Breast epithelium (tissue), 4 donors: ENCODE data around the gene ZBTB34. TPM values are rescaled to one million over a fixed set of nuclear protein-coding genes. Genes with fewer than 3 reads are reported as not detected.

Experiments
- DNase-seq, 2 donors: peaks; one replicate each; pipeline ENCODE4 v3.0.0-alpha.2; 2019; ENCODE audit warnings: low spot score in 2 of 2
- H3K27ac ChIP-seq, 2 donors: fragments of 200-600 bp; sonication (generic) in 1 of 2; one replicate each; pipeline ENCODE4 v1.5.1; 2016 to 2019; ENCODE audit warnings: mild to moderate bottlenecking in 1 of 2
- H3K27me3 ChIP-seq, 2 donors: fragments of 200-600 bp; sonication (generic) in 1 of 2; one replicate each; pipeline versions ENCODE4 v1.5.1 to v1.6.0; 2017 to 2019; ENCODE audit warnings: control low read depth in 1 of 2, mild to moderate bottlenecking in 1 of 2
- H3K36me3 ChIP-seq: fragments of 200-600 bp; one replicate; pipeline ENCODE4 v1.5.1; 2019
- H3K4me1 ChIP-seq, 2 donors: fragments of 200-600 bp; sonication (generic); one replicate each; pipeline ENCODE4 v1.5.1; 2016 to 2019; ENCODE audit warnings: control low read depth in 1 of 2
- H3K4me3 ChIP-seq, 3 donors: fragments of 200-600 bp; sonication (generic); 1 replicate in 2 of 3; 2 replicates in 1 of 3; pipeline ENCODE4 v1.5.1; 2016 to 2019; ENCODE audit warnings: mild to moderate bottlenecking in 3 of 3, moderate library complexity in 2 of 3
- H3K9me3 ChIP-seq, 2 donors: fragments of 200-600 bp; sonication (generic) in 1 of 2; one replicate each; pipeline ENCODE4 v1.5.1; 2016 to 2019; ENCODE audit warnings: control low read depth in 1 of 2
- CTCF ChIP-seq, 3 donors: fragments of 450-650 bp; IDR thresholded peaks; one replicate each; pipeline ENCODE4 v1.5.1; 2016 to 2017; ENCODE audit warnings: antibody characterized with exemption in 3 of 3, mild to moderate bottlenecking in 3 of 3, moderate library complexity in 3 of 3
- POLR2A ChIP-seq: fragments of 450-650 bp; IDR thresholded peaks from one replicate; pipeline ENCODE4 v1.6.1; 2016; ENCODE audit warnings: antibody characterized with exemption, mild to moderate bottlenecking, moderate library complexity
- POLR2AphosphoS5 ChIP-seq, 3 donors: sonication (generic); formaldehyde crosslinking; IDR thresholded peaks; one replicate each; pipeline ENCODE4 v1.6.1; 2017; ENCODE audit warnings: antibody characterized with exemption in 3 of 3
- intact Hi-C: fragments of 100-400 bp; cut with DNase I; formaldehyde crosslinking; loops from one replicate; pipeline ENCODE4 v1.15.1; 2023; ENCODE audit warnings: low total_unique reads
- total RNA-seq, 3 donors: library from RNA; depleted of rRNA; stranded (reverse); fragments of >200 nt; gene quantifications; one replicate each; pipeline ENCODE4 v1.1.0, GENCODE V29; 2016

Gene ZBTB34
- total RNA-seq, 3 donors from 2014 or later = 9.2 to 13.9 (median 12.2) TPM

GRCh38 chr9:126852086-126852688, 8.3 kb upstream of the ZBTB34 start:
- no peak for TF ChIP-seq CTCF (IDR thresholded peaks at IDR 0.05)

GRCh38 chr9:126853667-126854066, 6.8 kb upstream of the ZBTB34 start:
- Histone ChIP-seq H3K27me3 (no peaks in the 10 kb centered on the region), H3K4me1 (no peaks in the 10 kb centered on the region), H3K9me3 (no peaks in the 10 kb centered on the region), H3K27ac (no peak overlapping the region), H3K36me3 (no peaks in the 10 kb centered on the region), H3K4me3 (no peak overlapping the region)
- intact Hi-C loops = no loop called here
- no peak for DNase-seq
- TF ChIP-seq POLR2AphosphoS5 (IDR thresholded peaks at IDR 0.05) = no peak
- no peak for TF ChIP-seq POLR2A
- no peak for TF ChIP-seq CTCF (IDR thresholded peaks at IDR 0.05)

More at GRCh38 chr9:126852086-126852688, 8.3 kb upstream of the ZBTB34 start:
- Histone ChIP-seq H3K36me3 (no peaks in the 10 kb centered on the region), H3K4me3 (no peak overlapping the region), H3K9me3 (no peaks in the 10 kb centered on the region), H3K27me3 (no peaks in the 10 kb centered on the region), H3K27ac (no peak overlapping the region), H3K4me1 (no peaks in the 10 kb centered on the region)
- no peak for DNase-seq
- intact Hi-C loops = no loop called here

GRCh38 chr9:126854734-126855133, 5.7 kb upstream of the ZBTB34 start:
- H3K36me3 ChIP-seq = no peaks in the 10 kb centered on the region
- intact Hi-C loops = no loop called here
- H3K27ac ChIP-seq = no peak overlapping the region
- H3K27me3 ChIP-seq = no peaks in the 10 kb centered on the region
- no peak for TF ChIP-seq POLR2AphosphoS5 (IDR thresholded peaks at IDR 0.05)
- TF ChIP-seq POLR2A = no peak
- TF ChIP-seq CTCF (IDR thresholded peaks at IDR 0.05) = no peak
- H3K9me3 ChIP-seq = no peaks in the 10 kb centered on the region
- H3K4me3 ChIP-seq = no peak overlapping the region
- H3K4me1 ChIP-seq = no peaks in the 10 kb centered on the region
- no peak for DNase-seq

- no peak for TF ChIP-seq POLR2A
- TF ChIP-seq CTCF (IDR thresholded peaks at IDR 0.05) = no peak
- TF ChIP-seq POLR2AphosphoS5 (IDR thresholded peaks at IDR 0.05) = no peak
- Histone ChIP-seq H3K27me3 (no peaks in the 10 kb centered on the region), H3K4me1 (no peaks in the 10 kb centered on the region), H3K27ac (no peak overlapping the region), H3K4me3 (no peak overlapping the region), H3K36me3 (no peaks in the 10 kb centered on the region), H3K9me3 (no peaks in the 10 kb centered on the region)
- intact Hi-C loops = no loop called here
- DNase-seq = no peak
Observed at GRCh38 chr9:126856326-126856877, 4.0 kb upstream of the ZBTB34 start.

- Histone ChIP-seq H3K4me1 (peaks cover 5% of the 10 kb centered on the region in 2 donors), H3K36me3 (no peaks in the 10 kb centered on the region), H3K9me3 (no peaks in the 10 kb centered on the region), H3K4me3 (no peak overlapping the region), H3K27ac (peak overlapping the region in 1 of 2 donors; percentile 25), H3K27me3 (no peaks in the 10 kb centered on the region)
- no peak for TF ChIP-seq CTCF (IDR thresholded peaks at IDR 0.05)
- TF ChIP-seq POLR2A = no peak
- no peak for TF ChIP-seq POLR2AphosphoS5 (IDR thresholded peaks at IDR 0.05)
- intact Hi-C loops = no loop called here
- DNase-seq = peak in 1 of 2 donors; percentile 63
Observed at GRCh38 chr9:126857261-126857960, 3.0 kb upstream of the ZBTB34 start.
